K562 (cell line): ENCODE data around the gene RPS4Y1. TPM values are rescaled to one million over a fixed set of nuclear protein-coding genes. Genes with fewer than 3 reads are reported as not detected.

Source experiments
- ATAC-seq: fragments of 200-7000 bp; cut with Tn5 transposase; 3 replicates; pipeline ENCODE4 v1.9.1; 2020; ENCODE audit warnings: moderate library complexity
- BruUV-seq: library from RNA; stranded (reverse); fragments of 400-500 nt; replicated peaks from 2 replicates; lab custom pipeline; 2021; lab: Mats Ljungman, UMichigan
- CTCF ChIA-PET: fragments of 300-600 bp; formaldehyde crosslinking; extraction: SDS; loops from one replicate; lab custom pipeline; 2021; ENCODE audit warnings: low intra/inter-chr PET ratio; lab: Yijun Ruan, JAX
- POLR2A ChIA-PET: fragments of 300-600, 350-650 bp; sonication (Branson Sonifier 250); formaldehyde crosslinking; extraction: SDS; loops from one replicate; lab custom pipeline; 2021; ENCODE audit warnings: antibody characterized with exemption, inconsistent platforms; lab: Yijun Ruan, JAX
- DNase-seq, 4 experiments: peaks; one replicate each; pipeline versions ENCODE4 v3.0.0 to v3.0.0-alpha.2; 2011 to 2018; ENCODE audit warnings: low spot score in 3 of 4, mixed read lengths in 3 of 4; ENCODE audit errors: extremely low read depth in 1 of 4
- FAIRE-seq: peaks from 2 replicates; lab custom pipeline; 2011; peaks lifted over from hg19 to GRCh38; lab: Jason Lieb, UNC
- H2AFZ ChIP-seq: 2 replicates; pipeline ENCODE4 v1.6.0; 2011; ENCODE audit warnings: low read depth, low read length, control low read depth, inconsistent platforms
- H3K27ac ChIP-seq: fragments of 200-600 bp; 3 replicates; pipeline ENCODE4 v1.8.0; 2011; ENCODE audit warnings: low read depth, mild to moderate bottlenecking, control low read depth, inconsistent platforms, low read length, moderate library complexity, mixed read lengths; ENCODE audit errors: extremely low read depth
- H3K27me3 ChIP-seq, 2 experiments: fragments of 300-600 bp in 1 of 2; 2 replicates in 1 of 2; 3 replicates in 1 of 2; pipeline versions ENCODE4 v1.6.0 to v1.8.0; 2011; ENCODE audit warnings: inconsistent platforms in 2 of 2, low read length in 2 of 2, mild to moderate bottlenecking in 1 of 2, mixed read lengths in 1 of 2, moderate library complexity in 1 of 2; ENCODE audit not compliant: control insufficient read depth in 2 of 2, insufficient read depth in 2 of 2
- H3K36me3 ChIP-seq: fragments of 300-600 bp; 3 replicates; pipeline ENCODE4 v1.8.0; 2011; ENCODE audit warnings: mild to moderate bottlenecking, low read length, inconsistent platforms; ENCODE audit not compliant: control insufficient read depth, insufficient read depth
- H3K4me1 ChIP-seq, 2 experiments: fragments of 200-600 bp in 1 of 2; replicated peaks in 1 of 2; 2 replicates in 1 of 2; 3 replicates in 1 of 2; pipeline versions ENCODE4 v1.5.1 to v1.8.0; 2011; ENCODE audit warnings: inconsistent platforms in 2 of 2, low read length in 2 of 2, mild to moderate bottlenecking in 1 of 2, mixed read lengths in 1 of 2, moderate library complexity in 1 of 2; ENCODE audit not compliant: control insufficient read depth in 2 of 2, insufficient read depth in 2 of 2
- H3K4me2 ChIP-seq: 2 replicates; pipeline ENCODE4 v1.6.1; 2011; ENCODE audit warnings: low read length, control low read depth, inconsistent platforms, mixed read lengths; ENCODE audit not compliant: insufficient read depth
- H3K4me3 ChIP-seq: fragments of 200-600 bp; sonication (generic), shearing (Covaris generic); 2 replicates; pipeline ENCODE4 v1.5.1; 2016; ENCODE audit warnings: control low read depth, inconsistent platforms
- H3K79me2 ChIP-seq: fragments of 200-600 bp; 3 replicates; pipeline ENCODE4 v1.8.0; 2011; ENCODE audit warnings: low read length, inconsistent platforms; ENCODE audit not compliant: control insufficient read depth, insufficient read depth
- H3K9ac ChIP-seq, 2 experiments: 2 replicates each; pipeline versions ENCODE4 v1.6.0 to v1.6.1; 2011; ENCODE audit warnings: low read depth in 2 of 2, low read length in 2 of 2, control low read depth in 1 of 2, inconsistent platforms in 1 of 2, mild to moderate bottlenecking in 1 of 2, mixed read lengths in 1 of 2; ENCODE audit not compliant: insufficient read depth in 1 of 2
- H3K9me1 ChIP-seq: one replicate; pipeline ENCODE4 v1.6.0; 2011; ENCODE audit warnings: inconsistent platforms, mild to moderate bottlenecking, low read length, moderate library complexity; ENCODE audit not compliant: control insufficient read depth, insufficient read depth
- H3K9me3 ChIP-seq: replicated peaks from 2 replicates; pipeline ENCODE4 v1.5.1; 2011; ENCODE audit warnings: low read depth, low read length, inconsistent platforms; ENCODE audit not compliant: control insufficient read depth, insufficient read depth
- H4K20me1 ChIP-seq: replicated peaks from 2 replicates; pipeline ENCODE4 v1.6.1; 2011; ENCODE audit warnings: low read length, inconsistent platforms, mixed read lengths; ENCODE audit not compliant: control insufficient read depth, insufficient read depth
- ATF6 ChIP-seq: sonication (generic); formaldehyde crosslinking; IDR thresholded peaks from 2 replicates; pipeline ENCODE4 v1.4.0; 2020; ENCODE audit warnings: mild to moderate bottlenecking, missing genetic modification reagents
- CREB5 ChIP-seq: fragments of 250-450 bp; sonication (Bioruptor Pico); IDR thresholded peaks from 2 replicates; pipeline ENCODE4 v1.5.0; 2020; ENCODE audit warnings: mild to moderate bottlenecking
- ELK3 ChIP-seq: fragments of 450-650 bp; formaldehyde crosslinking; IDR thresholded peaks from 2 replicates; pipeline ENCODE4 v1.4.0; 2020; ENCODE audit warnings: mild to moderate bottlenecking
- KAT2B ChIP-seq: IDR thresholded peaks from one replicate; pipeline ENCODE4 v1.6.1; 2012; ENCODE audit warnings: low read depth, mild to moderate bottlenecking, control low read depth, inconsistent platforms, low read length, moderate library complexity
- MXI1 ChIP-seq: IDR thresholded peaks from 2 replicates; pipeline ENCODE4 v1.6.1; 2011; ENCODE audit warnings: low read depth, mild to moderate bottlenecking, improper control_type of control experiment, low read length
- SPI1 ChIP-seq: IDR thresholded peaks from 2 replicates; pipeline ENCODE4 v1.6.1; 2011; ENCODE audit warnings: low read depth, low read length, control low read depth, borderline replicate concordance
- TCF3 ChIP-seq: sonication (generic); formaldehyde crosslinking; IDR thresholded peaks from 2 replicates; pipeline ENCODE4 v1.4.0; 2020; ENCODE audit warnings: mild to moderate bottlenecking, missing genetic modification reagents
- U2AF2 ChIP-seq: fragments of 200-400 bp; formaldehyde crosslinking; optimal IDR thresholded peaks from 2 replicates; pipeline ENCODE3; 2017; ENCODE audit warnings: low read depth, mild to moderate bottlenecking, low read length
- ZBTB17 ChIP-seq: fragments of 450-650 bp; formaldehyde crosslinking; IDR thresholded peaks from 2 replicates; pipeline ENCODE4 v1.4.0; 2020; ENCODE audit warnings: mild to moderate bottlenecking
- ZBTB5 ChIP-seq: fragments of 450-650 bp; IDR thresholded peaks from 2 replicates; pipeline ENCODE4 v1.6.1; 2017; ENCODE audit warnings: antibody characterized with exemption
- WGBS: fragments of 100-300 bp; shearing (Covaris generic); methylation state at CpG from one replicate; pipeline ENCODE4 v1.1.6; 2016; ENCODE audit warnings: low coverage, mixed read lengths; ENCODE audit not compliant: insufficient coverage; ENCODE audit errors: missing lambda C conversion rate; 5-methylcytosine and 5-hydroxymethylcytosine counted together
- in situ Hi-C: fragments of 300-500 bp; cut with MboI; formaldehyde crosslinking; loops from 4 replicates; pipeline ENCODE4 v1.15.0; 2018; ENCODE audit warnings: inconsistent platforms, mixed read lengths
- intact Hi-C: fragments of 100-400 bp; cut with micrococcal nuclease; formaldehyde crosslinking; loops from 2 replicates; pipeline ENCODE4 v1.14.2; 2022
- polyA plus RNA-seq, 8 experiments: library from polyadenylated mRNA; depleted of rRNA in 4 of 8; stranded (reverse) in 5 of 8; unstranded in 3 of 8; fragments of >200 nt; fragmentation: Nextera tagmentation in 2 of 8; fragmentation: Illumina TruSeq in 1 of 8; extraction: Ambion mirVana in 2 of 8; extraction: Trizol in 1 of 8; gene quantifications; 2 replicates each; pipeline versions ENCODE4 v1.2.1 to v1.2.3, GENCODE V29; 2011 to 2014; ENCODE audit warnings: inconsistent platforms in 1 of 8, missing spikeins in 1 of 8
- total RNA-seq, 7 experiments: library from RNA; depleted of rRNA in 6 of 7; stranded (reverse); fragments of >200 nt in 6 of 7; fragmentation: Illumina TruSeq in 2 of 7; extraction: Trizol in 2 of 7; gene quantifications; 2 replicates each; pipeline versions ENCODE4 v1.2.1 to v1.2.3, GENCODE V29; 2011 to 2021; ENCODE audit warnings: low replicate concordance in 1 of 7

Gene RPS4Y1
- total and polyA plus RNA-seq, 9 of the 15 experiments (the other 6 are each of a cell fraction or from before 2014, with no cell fraction given): 0.40 TPM; not detected in 8

- no peaks in the 10 kb centered on the region for H3K79me2 ChIP-seq
- intact Hi-C loops: no loop called here
- WGBS: no CpG with 5 or more reads among the region's 3 CpGs
- H3K27me3 ChIP-seq: no peaks in the 10 kb centered on the region
- no peaks in the 10 kb centered on the region for H3K36me3 ChIP-seq
- H3K4me2 ChIP-seq: no peak overlapping the region
- POLR2A ChIA-PET: no interaction called here
- no peak for TF ChIP-seq ATF6 (CRISPR knock-in tag)
- no TSS peak for BruUV-seq
- H2AFZ ChIP-seq: no peak overlapping the region
- H3K9me1 ChIP-seq: no peaks in the 10 kb centered on the region
- H3K9ac ChIP-seq: no peak overlapping the region
- H3K4me3 ChIP-seq: no peak overlapping the region
- FAIRE-seq: no peak
- no peak for DNase-seq
- no peak for ATAC-seq
- no peaks in the 10 kb centered on the region for H4K20me1 ChIP-seq
- H3K27ac ChIP-seq: no peak overlapping the region
- in situ Hi-C loops: no loop called here
- H3K4me1 ChIP-seq: no peaks in the 10 kb centered on the region
- no peaks in the 10 kb centered on the region for H3K9me3 ChIP-seq
- CTCF ChIA-PET: no interaction called here
Observed at GRCh38 chrY:2887955-2888354, 46.6 kb downstream of the RPS4Y1 start.

- in situ Hi-C loops: no loop called here
- BruUV-seq: no TSS peak
Observed at GRCh38 chrY:2893471-2893870, 52.1 kb downstream of the RPS4Y1 start.

More at GRCh38 chrY:2893471-2893870, 52.1 kb downstream of the RPS4Y1 start:
- Histone ChIP-seq H3K4me2 (no peak overlapping the region), H2AFZ (no peak overlapping the region), H3K4me1 (no peaks in the 10 kb centered on the region), H3K9me3 (no peaks in the 10 kb centered on the region), H3K79me2 (no peaks in the 10 kb centered on the region)
- intact Hi-C loops: no loop called here
- no CpG with 5 or more reads among the region's 1 CpG for WGBS
- TF ChIP-seq U2AF2 (no peak), MXI1 (no peak), TCF3 (no peak), ZBTB17 (CRISPR knock-in tag) (no peak), SPI1 (no peak), ELK3 (no peak), KAT2B (no peak), CREB5 (CRISPR knock-in tag) (no peak), ZBTB5 (no peak)
- TF ChIP-seq, all 486 proteins: peak for 0
- FAIRE-seq (no peak), DNase-seq (no peak), ATAC-seq (no peak)
- H3K4me3 ChIP-seq: no peak overlapping the region
- POLR2A ChIA-PET: no interaction called here
- H3K9me1 ChIP-seq: no peaks in the 10 kb centered on the region
- no peak overlapping the region for H3K9ac ChIP-seq
- H3K27ac ChIP-seq: no peak overlapping the region
- no peaks in the 10 kb centered on the region for H4K20me1 ChIP-seq
- CTCF ChIA-PET: no interaction called here
- H3K36me3 ChIP-seq: no peaks in the 10 kb centered on the region
- H3K27me3 ChIP-seq: no peaks in the 10 kb centered on the region
